Camera-type eye (tissue), 1 donor: ENCODE results near the gene BTNL3. TPM values are rescaled to one million over a fixed set of nuclear protein-coding genes. Genes with fewer than 3 reads are reported as not detected.

ENCODE experiments used
- total RNA-seq: library from RNA; depleted of rRNA; stranded (reverse); fragments of >200 nt; gene quantifications from one replicate; pipeline ENCODE4 v1.2.3, GENCODE V29; 2014

Gene BTNL3
- total RNA-seq = not detected

GRCh38 chr5:180988592-180988991 is at the start of gene BTNL3:
Gene BTNL3, plus strand, starts transcription at chr5:180988846. Its CDS starts 183 bp downstream, at chr5:180989029.

GRCh38 chr5:181039931-181040630 is 51.4 kb downstream of the BTNL3 start, which contains the start of gene BTNL9:
Gene BTNL9, plus strand, starts transcription at chr5:181040266. Its CDS starts 5,224 bp downstream, at chr5:181045490.

Other genes with a start within 250 kb of the BTNL3 start
- not detected for gene OR2Y1, start 248.8 kb upstream of the BTNL3 start, total RNA-seq
- 105 TPM for gene MGAT1, start 186.0 kb upstream of the BTNL3 start, total RNA-seq
- gene ZFP62, start 127.6 kb upstream of the BTNL3 start, total RNA-seq = 65.9 TPM
- gene BTNL8, start 89.7 kb upstream of the BTNL3 start, total RNA-seq = not detected
- gene BTNL9, start 51.4 kb downstream of the BTNL3 start, total RNA-seq = 4.7 TPM
- gene OR2V1, start 142.3 kb downstream of the BTNL3 start, total RNA-seq = not detected
- gene OR2V2, start 158.7 kb downstream of the BTNL3 start, total RNA-seq = not detected
- 1.1 TPM for gene TRIM7, start 216.3 kb downstream of the BTNL3 start, total RNA-seq
- gene TRIM41, start 234.4 kb downstream of the BTNL3 start, total RNA-seq = 20.4 TPM